Hindlimb muscle (tissue), 1 donor: ENCODE measurements around the gene RGPD8. TPM values are rescaled to one million over a fixed set of nuclear protein-coding genes. Genes with fewer than 3 reads are reported as not detected.
A peak's percentile ranks its signal among the peaks of the same experiment; 100 is the strongest.
"Not testable (repeated sequence)": the region's sequence is repeated elsewhere in the genome, so short reads cannot be mapped to it uniquely, and the experiment has no call there.

ENCODE experiments used
- DNase-seq: peaks from one replicate; pipeline ENCODE4 v3.0.0-alpha.2; 2013
- polyA plus RNA-seq: library from polyadenylated mRNA; unstranded; fragments of 120-200 nt; gene quantifications from one replicate; pipeline ENCODE4 v1.2.1, GENCODE V29; 2013; ENCODE audit not compliant: insufficient read length

RGPD8 gene
- 3.8 TPM for polyA plus RNA-seq

DNA sequence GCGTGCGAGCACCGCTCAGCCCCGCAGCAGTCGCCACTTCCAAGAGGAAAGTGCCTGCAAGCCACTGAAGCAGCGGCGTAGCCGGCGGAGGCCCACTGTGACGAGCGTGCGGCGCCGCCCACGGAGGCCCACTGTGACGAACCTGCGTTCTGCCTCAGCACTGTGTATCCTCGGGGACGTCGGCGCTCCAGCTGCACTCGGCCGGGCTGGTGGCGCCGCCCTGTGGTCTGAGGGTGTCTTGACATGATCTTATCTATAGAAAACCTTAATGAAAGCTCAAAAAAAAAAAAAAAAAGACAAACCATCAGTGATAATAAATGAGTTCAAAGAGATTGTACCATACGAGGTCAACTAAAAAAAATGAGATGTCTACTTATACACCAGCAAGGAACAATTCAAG lies at the start of gene RGPD8:
TSS of gene RGPD8 (minus strand) at position 166 of the 400 bp plus-strand sequence. CDS start 192 bp downstream, outside the sequence.
- peak; percentile 88 for DNase-seq

DNA sequence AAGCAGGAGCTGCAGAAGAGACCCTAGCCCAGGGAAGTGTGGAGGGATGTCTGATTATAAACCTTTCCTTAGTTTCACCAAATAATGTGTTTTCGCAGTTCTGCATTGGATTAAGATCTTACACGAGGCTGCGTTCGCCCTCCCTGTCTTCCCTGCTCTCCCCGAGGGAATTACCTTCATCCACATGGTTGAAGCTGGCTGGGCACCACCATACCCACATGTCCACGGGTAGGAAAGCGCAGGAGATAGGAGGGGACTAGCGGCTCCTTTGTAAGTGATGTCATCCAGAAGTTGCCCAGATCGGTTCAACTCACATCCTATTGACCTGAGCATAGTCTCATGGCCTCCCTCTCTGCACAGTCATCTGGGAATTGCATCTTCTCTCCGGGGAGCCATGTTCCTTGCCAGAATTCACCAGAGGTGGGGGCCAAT lies 49.6 kb upstream of the RGPD8 start:
- DNase-seq, result no peak

GRCh38 chr2:112482309-112483041 lies 49.0 kb upstream of the RGPD8 start:
- peak; percentile 23 for DNase-seq

GRCh38 chr2:112481528-112482233 lies 48.2 kb upstream of the RGPD8 start, which contains the start of gene TTL:
TTL (plus strand) TSS chr2:112482156; CDS start chr2:112482345, 189 bp downstream.
- DNase-seq, result peak; percentile 87

- peak; percentile 86 for DNase-seq
Measured at GRCh38 chr2:112481050-112481527, 47.6 kb upstream of the RGPD8 start.

DNA sequence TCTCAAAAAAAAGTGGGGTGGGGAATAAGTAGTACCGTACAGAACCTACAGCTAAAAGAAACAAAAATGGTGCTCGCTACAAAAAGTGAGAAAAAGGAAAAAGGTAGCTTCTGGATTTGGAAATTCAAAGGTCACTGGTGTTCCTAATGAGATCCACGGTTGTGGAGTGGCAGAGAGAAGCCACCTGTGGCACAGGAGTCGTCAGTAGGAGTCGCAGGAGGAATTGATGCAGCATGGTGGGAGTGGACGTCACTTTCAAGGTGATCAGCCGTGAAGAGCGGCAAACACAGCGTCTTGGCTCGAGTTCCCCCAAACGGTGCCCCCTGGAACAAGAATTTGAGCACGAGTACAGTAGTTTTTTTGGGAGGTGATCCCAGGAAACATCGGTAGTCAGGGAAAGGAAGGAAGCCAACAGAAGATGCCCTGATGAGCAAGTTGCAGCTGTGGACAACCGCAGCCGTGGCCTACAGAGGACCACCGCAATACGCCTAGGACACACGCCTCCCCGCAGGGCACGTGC lies 47.1 kb upstream of the RGPD8 start:
- DNase-seq, result no peak

- no peak for DNase-seq
Measured at GRCh38 chr2:112476434-112476833, 43.0 kb upstream of the RGPD8 start.

DNA sequence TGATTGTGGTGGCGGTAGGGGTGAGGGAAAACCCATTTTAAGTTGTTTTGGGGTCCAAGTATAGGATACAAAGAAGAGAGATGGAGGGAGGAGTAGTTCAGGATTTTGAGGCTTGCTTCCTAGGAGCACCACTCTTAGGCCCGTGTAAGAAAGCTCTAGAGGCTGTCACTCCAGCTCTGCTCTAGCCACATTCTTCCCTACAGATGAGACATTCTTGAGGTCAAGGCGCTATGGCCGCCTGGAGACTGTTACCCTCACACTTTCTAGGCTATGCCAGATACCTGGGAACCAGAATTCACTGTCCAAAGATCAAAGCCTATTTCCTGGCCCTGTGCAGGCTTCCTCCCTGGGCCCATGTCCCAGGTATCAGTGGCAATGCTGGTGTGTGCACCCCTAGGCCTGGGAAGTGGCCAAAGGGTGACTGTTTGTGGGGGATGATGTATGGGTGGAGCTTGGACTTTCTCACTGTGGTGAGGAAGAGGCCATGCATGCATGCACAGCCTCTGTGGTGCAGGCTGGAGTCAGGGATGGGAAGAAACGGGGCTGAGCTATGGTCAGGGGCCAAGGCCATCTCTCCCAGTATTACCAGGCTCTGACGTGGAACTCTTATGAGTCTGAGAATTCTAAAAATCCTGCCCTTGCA lies 41.5 kb upstream of the RGPD8 start:
- no peak for DNase-seq

DNA sequence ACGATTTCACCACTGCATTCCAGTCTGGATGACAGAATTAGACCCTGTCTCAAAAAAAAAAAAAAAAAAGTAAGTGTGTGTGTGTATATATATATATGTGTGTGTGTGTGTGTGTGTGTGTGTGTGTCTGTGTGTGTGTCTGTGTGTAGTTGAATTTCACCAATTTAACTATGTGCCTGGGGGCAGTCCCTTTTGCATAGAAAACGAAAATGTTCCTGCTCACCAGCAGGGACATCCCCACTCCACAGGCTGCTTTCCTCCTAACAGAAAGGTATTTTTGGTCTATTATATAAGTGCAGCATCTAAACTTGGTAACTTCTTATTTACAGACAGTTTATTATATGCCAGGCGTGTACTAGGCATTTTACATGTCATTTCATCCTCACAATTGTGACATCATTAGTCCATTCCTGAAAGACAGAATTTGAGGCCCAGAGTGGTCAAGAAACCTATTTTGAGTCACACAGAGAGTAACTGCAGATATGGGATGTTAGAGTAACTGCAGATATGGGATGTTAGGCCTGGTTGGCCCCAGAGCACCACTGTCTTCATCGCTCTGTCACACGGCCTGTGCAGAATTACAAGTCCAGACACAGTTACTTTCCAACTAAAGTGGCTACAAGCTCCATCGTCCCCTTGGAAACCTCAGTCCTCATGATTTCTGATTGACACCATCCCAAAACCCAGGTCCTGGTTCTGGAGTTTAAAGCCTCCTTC lies 39.3 kb upstream of the RGPD8 start:
- no peak for DNase-seq

- no peak for DNase-seq
Measured at GRCh38 chr2:112465382-112465781, 31.9 kb upstream of the RGPD8 start.

DNA sequence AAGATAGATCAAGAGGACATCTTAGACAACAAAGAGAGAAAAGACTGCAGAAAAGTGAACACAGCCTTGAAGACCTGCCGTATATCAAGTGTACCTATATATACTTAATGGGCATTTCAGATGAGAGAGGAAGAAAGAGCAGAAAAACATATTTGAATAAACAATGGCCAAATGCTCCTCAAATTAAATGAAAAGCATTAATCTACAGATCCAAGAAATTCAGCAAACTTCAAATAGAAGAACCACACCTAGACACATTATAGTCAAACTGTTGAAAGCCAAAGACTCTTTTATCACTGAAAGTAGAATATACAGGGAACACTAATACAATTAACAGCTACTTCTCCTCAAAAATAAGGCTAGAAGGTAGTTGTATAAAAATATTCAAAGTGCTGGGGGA lies 29.8 kb upstream of the RGPD8 start:
- DNase-seq, result no peak

DNA sequence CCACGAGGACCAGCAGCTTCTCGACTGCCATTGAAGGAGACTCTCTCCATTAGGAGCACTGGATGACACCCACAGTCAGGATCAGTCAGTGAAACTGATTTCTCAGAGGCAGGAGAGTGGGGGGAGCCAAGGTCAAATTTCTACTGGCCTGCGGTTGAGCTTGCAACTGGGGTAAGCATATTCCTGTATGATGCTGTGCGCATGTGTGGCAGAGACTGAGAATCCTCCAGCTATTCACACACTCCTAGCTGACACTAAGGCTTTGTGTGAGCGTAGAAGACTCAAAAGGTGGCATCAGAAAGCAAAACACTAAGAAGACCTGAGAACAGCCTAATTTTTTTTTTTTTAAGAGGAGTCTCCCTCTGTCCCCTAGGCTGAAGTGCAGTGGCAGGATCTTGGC lies 28.7 kb upstream of the RGPD8 start:
- DNase-seq, result no peak

GRCh38 chr2:112459372-112459771 lies 25.9 kb upstream of the RGPD8 start:
- DNase-seq, result no peak

DNA sequence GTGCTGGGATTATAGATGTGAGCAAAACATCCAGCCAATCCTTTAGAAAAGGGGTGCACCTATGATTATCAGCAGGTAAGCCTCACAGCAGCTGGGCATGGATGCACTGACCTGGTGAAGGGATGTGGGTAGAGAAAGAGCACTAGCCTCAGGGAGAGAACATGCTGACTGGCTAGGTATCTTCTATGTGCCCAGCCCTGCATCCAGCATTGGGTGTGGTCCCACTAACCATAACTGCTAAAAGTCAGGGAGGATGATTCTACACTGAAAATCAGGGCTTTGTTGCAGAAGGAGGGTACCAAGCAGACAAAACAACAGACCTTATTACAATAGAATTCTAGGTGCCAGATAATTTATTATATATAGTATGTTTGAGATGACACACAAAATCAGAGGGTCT lies 21.1 kb upstream of the RGPD8 start:
- no peak for DNase-seq

DNA sequence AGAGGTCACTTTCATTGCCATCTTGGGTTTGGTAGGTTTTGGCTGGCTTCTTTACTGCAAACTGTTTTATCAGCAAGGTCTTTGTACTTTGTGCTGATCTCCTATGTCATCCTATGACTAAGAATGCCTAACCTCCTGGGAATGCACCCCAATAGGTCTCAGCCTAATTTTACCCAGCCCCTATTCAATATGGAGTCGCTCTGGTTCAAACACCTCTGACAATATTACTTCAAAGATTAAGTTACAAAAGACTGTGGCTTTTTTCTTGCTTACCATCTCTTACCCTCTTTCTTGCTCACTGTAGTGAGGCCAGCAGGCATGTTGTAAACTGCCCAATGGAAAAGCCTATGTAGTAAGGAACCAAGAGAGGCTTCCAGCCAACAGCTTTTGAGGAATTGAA lies 17.9 kb upstream of the RGPD8 start:
- DNase-seq, result no peak

DNA sequence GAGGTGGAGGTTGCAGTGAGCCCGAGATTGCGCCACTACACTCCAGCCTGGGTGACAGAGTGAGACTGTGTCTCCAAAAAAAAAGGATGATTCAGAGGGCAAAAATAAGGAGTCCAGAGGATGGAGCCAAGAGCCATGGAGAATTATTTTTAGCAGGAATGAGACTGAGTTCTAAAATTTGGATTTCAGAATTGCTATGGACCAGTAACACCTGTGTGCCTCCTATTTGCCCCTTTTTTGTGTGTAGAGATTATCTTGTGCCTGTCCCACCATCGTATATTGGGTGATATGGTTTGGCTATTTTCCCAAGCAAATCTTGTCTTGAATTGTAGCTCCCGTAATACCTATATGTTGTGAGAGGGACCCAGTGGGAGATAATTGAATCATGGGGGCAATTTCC lies 16.4 kb upstream of the RGPD8 start:
- no peak for DNase-seq

DNA sequence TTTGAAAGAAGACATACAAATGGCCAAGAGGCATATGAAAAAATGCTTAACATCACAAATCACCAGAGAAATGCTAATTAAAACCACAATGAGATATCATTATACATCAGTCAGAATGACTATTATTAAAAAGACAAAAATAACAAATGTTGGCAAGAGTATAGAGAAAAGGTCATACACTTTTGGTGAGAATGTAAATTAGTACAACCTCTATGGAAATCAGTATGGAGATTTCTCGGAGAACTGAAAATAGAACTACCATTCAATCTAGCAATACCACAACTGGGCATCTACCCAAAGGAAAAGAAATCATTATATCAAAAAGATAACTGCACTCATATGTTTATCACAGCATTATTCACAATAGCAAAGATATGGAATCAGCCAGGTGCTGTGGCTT lies 10.8 kb upstream of the RGPD8 start:
- DNase-seq, result not testable (repeated sequence)

- not testable (repeated sequence) for DNase-seq
Measured at GRCh38 chr2:112438603-112439261, 5.3 kb upstream of the RGPD8 start.

- not testable (repeated sequence) for DNase-seq
Measured at GRCh38 chr2:112437405-112437831, 4.0 kb upstream of the RGPD8 start.

DNA sequence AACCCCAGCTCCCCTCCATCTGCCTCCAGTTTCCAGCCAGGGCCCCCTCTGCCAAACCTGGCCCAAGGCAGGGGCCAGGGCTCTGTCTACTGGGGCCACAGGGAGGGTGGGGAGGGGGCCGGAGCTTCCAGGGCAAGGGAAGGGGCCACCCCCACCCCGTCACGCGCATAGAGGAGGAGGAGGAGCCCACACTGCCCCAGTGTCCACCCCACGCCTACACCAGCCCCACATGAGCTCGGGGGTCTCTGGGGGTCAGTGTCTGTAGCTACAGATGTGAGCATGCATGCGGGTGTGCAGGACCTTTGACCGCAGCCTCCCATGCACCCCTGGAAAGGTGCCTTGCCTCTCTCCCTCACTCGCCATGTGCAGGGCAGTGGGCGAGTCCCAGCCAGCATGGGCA lies 3.5 kb upstream of the RGPD8 start:
- not testable (repeated sequence) for DNase-seq

- not testable (repeated sequence) for DNase-seq
Measured at GRCh38 chr2:112435716-112436431, 2.4 kb upstream of the RGPD8 start.
